LHCN-M2 (cell line): ENCODE data around the gene SELL. TPM values are rescaled to one million over a fixed set of nuclear protein-coding genes. Genes with fewer than 3 reads are reported as not detected.
"Not testable (repeated sequence)": the region's sequence is repeated elsewhere in the genome, so short reads cannot be mapped to it uniquely, and the experiment has no call there.

Experiments
- DNase-seq: peaks from one replicate; pipeline ENCODE4 v3.0.0-alpha.2; 2012; ENCODE audit warnings: low read depth
- total RNA-seq: library from RNA; depleted of rRNA; stranded (reverse); fragments of >200 nt; gene quantifications from 2 replicates; pipeline ENCODE4 v1.2.3, GENCODE V29; 2014; rRNA removed

The SELL gene
- total RNA-seq, 1 experiment from 2014 or later, result not detected

DNA sequence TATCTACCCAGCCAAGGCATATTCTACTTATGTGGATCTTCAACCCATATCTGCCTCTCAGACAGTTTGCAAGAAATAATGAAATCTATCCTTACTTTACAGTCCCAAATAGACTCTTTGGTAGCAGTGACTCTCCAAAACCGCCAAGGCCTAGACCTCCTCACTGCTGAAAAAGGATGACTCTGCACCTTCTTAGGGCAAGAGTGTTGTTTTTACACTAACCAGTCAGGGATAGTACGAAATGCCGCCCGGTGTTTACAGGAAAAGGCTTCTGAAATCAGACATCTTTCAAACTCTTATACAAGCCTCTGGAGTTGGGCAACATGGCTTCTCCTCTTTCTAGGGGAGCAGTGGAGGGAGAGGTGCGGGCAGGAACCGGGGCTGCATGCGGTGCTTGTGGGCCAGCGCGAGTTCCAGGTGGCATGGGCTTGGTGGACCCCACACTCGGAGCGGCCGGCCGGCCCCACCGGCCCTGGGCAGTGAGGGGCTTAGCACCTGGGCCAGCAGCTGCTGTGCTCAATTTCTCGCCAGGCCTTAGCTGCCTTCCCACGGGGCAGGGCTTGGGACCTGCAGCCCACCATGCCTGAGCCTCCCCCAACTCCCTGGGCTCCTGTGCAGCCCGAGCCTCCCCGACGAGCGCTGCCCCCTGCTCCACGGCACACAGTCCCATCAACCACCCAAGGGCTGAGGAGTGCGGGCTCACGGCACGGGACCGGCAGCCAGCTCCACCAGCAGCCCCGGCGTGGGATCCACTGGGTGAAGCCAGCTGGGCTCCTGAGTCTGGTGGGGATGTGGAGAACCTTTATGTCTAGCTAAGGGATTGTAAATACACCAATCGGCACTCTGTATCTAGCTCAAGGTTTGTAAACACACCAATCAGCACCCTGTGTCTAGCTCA, 43.5 kb downstream of the SELL start:
- DNase-seq, result not testable (repeated sequence)

DNA sequence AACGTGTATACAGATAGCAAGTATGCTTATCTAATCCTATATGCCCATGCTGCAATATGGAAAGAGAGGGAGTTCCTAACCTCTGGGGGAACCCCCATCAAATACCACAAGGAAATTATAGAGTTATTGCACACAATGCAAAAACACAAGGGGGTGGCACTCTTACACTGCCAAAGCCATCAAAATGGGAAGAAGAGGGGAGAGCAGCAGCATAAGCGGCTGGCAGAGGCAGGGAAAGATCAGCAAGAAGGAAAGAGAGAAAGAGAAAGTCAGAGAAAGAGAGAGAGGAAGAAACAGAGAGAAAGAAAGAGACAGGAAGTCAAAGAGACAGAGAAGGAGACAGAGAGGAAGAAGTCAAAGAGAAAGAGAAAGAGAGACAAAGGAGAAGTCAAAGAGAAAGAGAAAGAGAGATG, 44.2 kb downstream of the SELL start:
- DNase-seq, result not testable (repeated sequence)

DNA sequence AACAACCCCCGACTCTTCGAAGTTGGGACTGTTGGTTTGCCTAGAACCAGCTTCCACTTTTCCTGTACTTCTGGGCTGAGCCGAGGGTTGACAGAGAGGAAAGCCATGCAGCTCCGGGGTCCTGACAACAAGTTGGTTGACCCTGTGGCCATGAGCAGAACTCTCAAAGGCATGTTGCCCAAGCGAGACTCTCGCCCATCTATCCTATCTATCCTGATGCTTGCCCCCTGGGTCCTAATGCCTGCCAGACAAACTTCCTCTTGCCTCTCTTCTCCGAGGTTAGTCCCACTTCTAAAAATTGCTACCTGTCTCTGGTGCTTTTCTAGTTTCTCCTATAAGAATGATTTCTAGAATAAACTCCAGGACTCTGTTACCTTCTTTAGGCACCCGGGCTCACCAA, 48.7 kb downstream of the SELL start:
- DNase-seq, result not testable (repeated sequence)

DNA sequence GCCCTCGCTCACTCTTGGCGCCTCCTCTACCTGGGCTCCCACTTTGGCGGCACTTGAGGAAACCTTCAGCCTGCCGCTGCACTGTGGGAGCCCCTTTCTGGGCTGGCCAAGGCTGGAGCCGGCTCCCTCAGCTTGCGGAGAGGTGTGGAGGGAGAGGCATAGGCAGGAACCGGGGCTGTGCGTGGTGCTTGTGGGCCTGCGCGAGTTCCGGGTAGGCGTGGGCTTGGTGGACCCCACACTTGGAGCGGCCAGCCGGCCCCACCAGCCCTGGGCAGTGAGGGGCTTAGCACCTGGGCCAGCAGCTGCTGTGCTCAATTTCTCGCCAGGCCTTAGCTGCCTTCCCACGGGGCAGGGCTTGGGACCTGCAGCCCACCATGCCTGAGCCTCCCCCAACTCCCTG, 50.4 kb downstream of the SELL start:
- DNase-seq, result not testable (repeated sequence)

DNA sequence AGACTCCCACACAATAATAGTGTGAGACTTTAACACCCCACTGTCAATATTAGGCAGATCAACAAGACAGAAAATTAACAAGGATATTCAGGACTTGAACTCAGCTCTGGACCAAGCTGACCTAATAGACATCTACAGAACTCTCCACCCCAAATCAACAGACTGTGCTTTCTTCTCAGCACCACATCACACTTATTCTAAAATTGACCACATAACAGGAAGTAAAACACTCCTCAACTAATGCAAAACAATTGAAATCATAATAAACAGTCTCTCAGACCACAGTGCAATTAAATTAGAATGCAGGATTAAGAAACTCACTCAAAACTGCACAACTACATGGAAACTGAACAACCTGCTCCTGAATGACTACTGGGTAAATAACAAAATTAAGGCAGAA, 52.6 kb downstream of the SELL start:
- DNase-seq, result not testable (repeated sequence)

DNA sequence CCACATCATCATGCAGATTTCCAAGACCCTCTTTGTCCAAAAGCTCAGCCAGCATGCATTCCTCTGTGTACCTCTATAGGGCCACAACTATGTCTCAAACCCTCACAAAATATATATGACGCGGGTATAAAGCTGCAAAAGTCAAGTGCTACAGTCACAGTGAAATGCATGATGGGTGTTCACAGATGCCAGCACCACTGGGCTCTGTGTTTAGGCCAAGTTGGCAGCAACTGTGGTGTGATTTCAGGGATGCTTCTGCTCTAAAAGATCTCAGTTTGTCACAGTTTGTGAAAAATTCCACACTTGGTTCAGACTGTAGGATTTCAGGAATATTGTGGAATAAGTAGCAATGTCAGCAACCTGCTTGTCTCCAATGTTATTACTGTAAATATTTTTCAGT, 57.5 kb downstream of the SELL start:
- no peak for DNase-seq

DNA sequence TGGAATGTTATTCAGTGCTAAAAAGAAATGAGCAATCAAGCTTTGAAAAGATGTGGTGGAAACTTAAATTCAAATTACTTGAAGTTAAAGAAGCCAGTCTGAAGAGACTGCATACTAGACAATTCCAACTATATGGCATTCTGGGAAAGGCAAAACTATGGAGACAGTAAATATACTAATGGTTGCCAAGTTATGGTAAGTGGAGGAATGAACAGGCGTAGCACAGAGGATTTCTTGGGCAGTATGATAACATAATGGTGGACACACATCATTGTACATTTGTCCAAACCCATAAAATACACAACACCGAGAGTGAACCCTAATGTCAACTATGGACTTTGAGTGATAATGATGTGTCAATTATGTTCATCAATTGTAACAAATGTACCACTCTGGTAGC, 60.4 kb downstream of the SELL start:
- DNase-seq, result no peak

DNA sequence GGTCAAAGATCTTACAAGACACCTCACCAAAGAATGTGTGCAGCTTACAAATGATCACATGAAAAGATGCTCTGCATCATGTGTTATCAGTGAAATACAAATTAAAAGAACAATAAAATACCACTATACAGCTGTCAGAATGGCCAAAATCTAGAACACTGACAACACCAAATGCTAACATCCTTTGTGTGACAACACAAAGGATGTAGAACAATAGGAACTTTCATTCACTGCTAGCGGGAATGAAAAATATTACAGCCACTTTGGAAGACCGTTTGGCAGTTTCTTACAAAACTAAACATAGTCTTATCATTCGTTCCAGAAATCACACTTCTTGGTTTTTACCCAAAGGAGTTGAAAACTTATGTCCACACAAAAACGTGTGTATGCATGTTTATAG, 60.9 kb downstream of the SELL start:
- no peak for DNase-seq

DNA sequence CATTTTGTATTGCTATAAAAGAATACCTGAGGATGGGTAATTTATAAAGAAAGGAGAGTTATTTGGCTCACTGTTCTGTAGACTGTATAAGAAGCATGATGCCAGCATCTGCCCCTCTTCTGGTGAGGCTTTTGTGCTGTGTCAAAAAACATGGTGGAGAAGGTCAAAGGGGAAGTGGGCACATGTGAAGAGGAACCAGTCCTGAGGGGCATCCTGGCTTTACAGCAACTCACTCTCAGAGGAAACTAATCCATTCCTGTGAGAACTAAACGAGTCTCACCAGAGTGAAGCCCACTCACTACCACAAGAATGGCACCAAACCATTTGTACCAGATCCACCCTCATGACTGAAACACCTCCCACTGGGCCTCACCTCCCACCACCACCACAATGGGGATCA, 62.7 kb downstream of the SELL start:
- DNase-seq, result no peak

DNA sequence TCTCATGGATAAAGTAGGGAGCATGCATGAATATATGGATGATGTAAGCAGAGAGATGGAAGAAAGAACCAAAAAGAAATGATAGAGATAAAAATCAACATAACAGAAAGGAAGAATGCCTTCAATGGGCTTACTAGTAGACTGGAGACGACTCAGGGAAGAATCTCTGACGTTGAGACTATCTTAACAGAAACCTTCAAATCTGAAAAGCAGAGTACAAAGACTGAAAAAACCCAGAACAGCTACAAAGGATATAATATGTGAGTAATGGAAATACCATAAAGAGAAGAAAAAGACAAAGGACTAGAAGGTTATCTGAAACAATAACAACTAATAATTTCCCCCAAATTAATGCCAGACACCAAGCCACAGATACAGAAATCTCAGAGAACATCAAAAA, 63.2 kb downstream of the SELL start:
- no peak for DNase-seq

DNA sequence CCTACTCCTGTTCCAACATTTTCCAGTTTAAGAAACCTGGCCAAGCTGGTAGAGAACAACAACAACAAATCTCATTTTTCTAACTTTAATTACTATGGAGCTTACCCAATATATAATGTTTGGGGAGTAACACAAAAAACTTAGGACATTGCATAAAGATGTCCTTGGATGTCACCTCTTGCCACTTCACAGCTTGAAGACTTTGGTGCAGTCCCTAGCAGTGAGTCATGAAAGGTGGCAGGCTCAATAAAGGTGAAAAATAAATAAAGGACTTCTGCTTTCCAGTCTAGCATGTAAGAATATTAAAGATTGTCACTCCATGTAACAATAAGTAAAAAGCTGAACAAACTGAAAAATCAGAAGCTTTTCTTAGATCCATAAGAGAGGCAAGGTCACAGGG, 63.9 kb downstream of the SELL start:
- DNase-seq, result no peak

DNA sequence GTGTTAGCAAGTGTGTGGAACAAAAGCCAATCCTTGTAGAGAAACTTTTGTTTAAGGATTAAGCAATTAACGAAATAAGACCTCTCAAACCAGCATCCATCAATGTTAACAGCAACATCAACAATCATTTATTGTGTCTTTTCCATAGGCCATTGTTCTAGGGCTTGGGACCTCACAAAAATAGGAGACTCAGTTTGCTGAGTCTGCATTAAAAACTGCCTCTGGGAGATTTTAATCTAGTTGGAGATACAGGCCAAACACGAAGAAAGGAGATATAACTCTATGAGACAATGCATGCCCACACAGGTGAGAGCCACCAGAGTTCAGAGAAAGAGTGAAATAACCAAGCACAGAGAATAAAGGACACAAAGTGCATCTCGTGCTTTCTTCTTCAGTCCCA, 67.1 kb downstream of the SELL start:
- DNase-seq, result no peak

Other genes starting within 250 kb of the SELL start
- 9.6 and 12.2 TPM in 2 replicates for gene SLC19A2, start 225.7 kb downstream of the SELL start, total RNA-seq
- not detected in 2 replicates for gene F5, start 125.1 kb downstream of the SELL start, total RNA-seq
- gene SELP, start 81.5 kb downstream of the SELL start, total RNA-seq, result not detected in 2 replicates
- gene SELE, start 22.5 kb upstream of the SELL start, total RNA-seq, result not detected in 2 replicates
- gene METTL18, start 83.3 kb upstream of the SELL start, total RNA-seq, result 8.6 and 10.1 TPM in 2 replicates
- gene SCYL3, start 182.3 kb upstream of the SELL start, total RNA-seq, result 4.8 and 5.9 TPM in 2 replicates